HepG2 (cell line): ENCODE measurements around the gene MEX3A. TPM values are rescaled to one million over a fixed set of nuclear protein-coding genes. Genes with fewer than 3 reads are reported as not detected.
A peak's percentile ranks its signal among the peaks of the same experiment; 100 is the strongest.

Source experiments
- ATF6 ChIP-seq: sonication (generic); formaldehyde crosslinking; conservative IDR thresholded peaks from 2 replicates; pipeline ENCODE4 v1.4.0; 2020; ENCODE audit warnings: missing genetic modification reagents
- E2F2 ChIP-seq: sonication (generic); formaldehyde crosslinking; IDR thresholded peaks from 2 replicates; pipeline ENCODE4 v1.4.0; 2020; ENCODE audit warnings: missing genetic modification reagents, borderline replicate concordance
- HOXA5 ChIP-seq: sonication (generic); formaldehyde crosslinking; IDR thresholded peaks from 2 replicates; pipeline ENCODE4 v1.4.0; 2020; ENCODE audit warnings: missing genetic modification reagents
- POLR2G ChIP-seq: fragments of 200-400 bp; formaldehyde crosslinking; IDR thresholded peaks from 2 replicates; pipeline ENCODE4 v1.6.1; 2018; ENCODE audit warnings: mild to moderate bottlenecking, low read depth, low read length, moderate library complexity
- RARA ChIP-seq: IDR thresholded peaks from 2 replicates; pipeline ENCODE4 v1.6.1; 2016; ENCODE audit warnings: missing genetic modification reagents, missing compliant biosample characterization
- SP2 ChIP-seq: sonication (generic); formaldehyde crosslinking; IDR thresholded peaks from 2 replicates; pipeline ENCODE4 v1.5.1; 2020; ENCODE audit warnings: mild to moderate bottlenecking, missing genetic modification reagents
- ZBTB26 ChIP-seq: IDR thresholded peaks from 2 replicates; pipeline ENCODE4 v1.6.1; 2016; ENCODE audit warnings: missing compliant biosample characterization, missing genetic modification reagents, borderline replicate concordance
- ZFP62 ChIP-seq: sonication (generic); formaldehyde crosslinking; IDR thresholded peaks from 2 replicates; pipeline ENCODE4 v1.4.0; 2020; ENCODE audit warnings: missing genetic modification reagents
- ZHX1 ChIP-seq: sonication (generic); formaldehyde crosslinking; IDR thresholded peaks from 2 replicates; pipeline ENCODE4 v1.8.1; 2022; ENCODE audit warnings: low read depth, mild to moderate bottlenecking, missing genetic modification reagents
- ZNF207 ChIP-seq: fragments of 450-650 bp; IDR thresholded peaks from 2 replicates; pipeline ENCODE4 v1.6.1; 2016; ENCODE audit warnings: antibody characterized with exemption, borderline replicate concordance
- ZNF33B ChIP-seq: sonication (generic); formaldehyde crosslinking; IDR thresholded peaks from 2 replicates; pipeline ENCODE4 v1.5.1; 2020; ENCODE audit warnings: mild to moderate bottlenecking, missing genetic modification reagents
- ZNF460 ChIP-seq: sonication (generic); formaldehyde crosslinking; IDR thresholded peaks from 2 replicates; pipeline ENCODE4 v1.5.1; 2020; ENCODE audit warnings: missing genetic modification reagents, mild to moderate bottlenecking, borderline replicate concordance
- ZSCAN31 ChIP-seq: sonication (generic); formaldehyde crosslinking; IDR thresholded peaks from 2 replicates; pipeline ENCODE4 v1.5.0; 2020; ENCODE audit warnings: low read depth, mild to moderate bottlenecking, missing genetic modification reagents
- polyA plus RNA-seq, 8 experiments: library from polyadenylated mRNA; depleted of rRNA in 3 of 8; stranded (reverse) in 7 of 8; unstranded in 1 of 8; fragments of >200 nt; fragmentation: Illumina TruSeq in 4 of 8; extraction: Trizol in 4 of 8; gene quantifications; 2 replicates each; pipeline versions ENCODE4 v1.2.1 to v1.2.3, GENCODE V29; 2011 to 2016; ENCODE audit warnings: low read depth in 4 of 8, missing spikeins in 1 of 8, mixed read lengths in 1 of 8; ENCODE audit not compliant: insufficient read depth in 1 of 8
- total RNA-seq, 5 experiments: library from RNA; depleted of rRNA; stranded (reverse); fragments of >200 nt; fragmentation: Illumina TruSeq; extraction: Trizol; gene quantifications; 2 replicates each; pipeline ENCODE4 v1.2.3, GENCODE V29; 2016; ENCODE audit warnings: low read depth in 1 of 5

MEX3A gene
- total and polyA plus RNA-seq, 2 of the 13 experiments (the other 11 are each of a cell fraction or from before 2014, with no cell fraction given): 7.6 to 9.1 TPM

- no peak for TF ChIP-seq HOXA5
- TF ChIP-seq POLR2G: peak; percentile 95
- TF ChIP-seq SP2 (CRISPR knock-in tag): no peak
- TF ChIP-seq ZNF207: no peak
- TF ChIP-seq ZFP62 (CRISPR knock-in tag): no peak
- peak; percentile 88 for TF ChIP-seq ZSCAN31
- no peak; the same call in 1 of the 2 replicates for TF ChIP-seq ZHX1 (CRISPR knock-in tag)
- no peak for TF ChIP-seq RARA (CRISPR knock-in tag)
- no peak for TF ChIP-seq ZBTB26
- 0 out of 2 replicates have a peak, but pooled peaks have one; percentile 74 for TF ChIP-seq ZNF33B (CRISPR knock-in tag)
- no peak for TF ChIP-seq ZNF460 (CRISPR knock-in tag)
- no peak for TF ChIP-seq ATF6
- no peak for TF ChIP-seq E2F2
Measured at GRCh38 chr1:156114101-156114918, 32.0 kb upstream of the MEX3A start, which contains the start of gene LMNA (continued).
